Cardiac fibroblast (primary cell): Measurements from ENCODE around the gene CAMK2G.

Experiments used
- DNase-seq, 2 donors: peaks; one replicate each; pipeline versions ENCODE4 v3.0.0 to v3.0.0-alpha.2; 2010; ENCODE audit warnings: low read depth in 2 of 2
- H3K4me3 ChIP-seq, 2 donors: replicated peaks in 1 of 2; 1 replicate in 1 of 2; 2 replicates in 1 of 2; pipeline ENCODE4 v1.5.1; 2011; ENCODE audit warnings: low read depth in 2 of 2, low read length in 2 of 2, mild to moderate bottlenecking in 2 of 2, moderate library complexity in 1 of 2
- TF ChIP-seq, protein P1 (sequence below): IDR thresholded peaks from one replicate; pipeline ENCODE4 v1.5.1; 2011; ENCODE audit warnings: low read depth, mild to moderate bottlenecking, low read length, inconsistent platforms

Gene CAMK2G

GRCh38 chr10:73828161-73828560 lies 46.2 kb downstream of the CAMK2G start:
- TF ChIP-seq, protein P1, sequence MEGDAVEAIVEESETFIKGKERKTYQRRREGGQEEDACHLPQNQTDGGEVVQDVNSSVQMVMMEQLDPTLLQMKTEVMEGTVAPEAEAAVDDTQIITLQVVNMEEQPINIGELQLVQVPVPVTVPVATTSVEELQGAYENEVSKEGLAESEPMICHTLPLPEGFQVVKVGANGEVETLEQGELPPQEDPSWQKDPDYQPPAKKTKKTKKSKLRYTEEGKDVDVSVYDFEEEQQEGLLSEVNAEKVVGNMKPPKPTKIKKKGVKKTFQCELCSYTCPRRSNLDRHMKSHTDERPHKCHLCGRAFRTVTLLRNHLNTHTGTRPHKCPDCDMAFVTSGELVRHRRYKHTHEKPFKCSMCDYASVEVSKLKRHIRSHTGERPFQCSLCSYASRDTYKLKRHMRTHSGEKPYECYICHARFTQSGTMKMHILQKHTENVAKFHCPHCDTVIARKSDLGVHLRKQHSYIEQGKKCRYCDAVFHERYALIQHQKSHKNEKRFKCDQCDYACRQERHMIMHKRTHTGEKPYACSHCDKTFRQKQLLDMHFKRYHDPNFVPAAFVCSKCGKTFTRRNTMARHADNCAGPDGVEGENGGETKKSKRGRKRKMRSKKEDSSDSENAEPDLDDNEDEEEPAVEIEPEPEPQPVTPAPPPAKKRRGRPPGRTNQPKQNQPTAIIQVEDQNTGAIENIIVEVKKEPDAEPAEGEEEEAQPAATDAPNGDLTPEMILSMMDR = no peak
- no peak for DNase-seq
- no peak overlapping the region for H3K4me3 ChIP-seq

DNA sequence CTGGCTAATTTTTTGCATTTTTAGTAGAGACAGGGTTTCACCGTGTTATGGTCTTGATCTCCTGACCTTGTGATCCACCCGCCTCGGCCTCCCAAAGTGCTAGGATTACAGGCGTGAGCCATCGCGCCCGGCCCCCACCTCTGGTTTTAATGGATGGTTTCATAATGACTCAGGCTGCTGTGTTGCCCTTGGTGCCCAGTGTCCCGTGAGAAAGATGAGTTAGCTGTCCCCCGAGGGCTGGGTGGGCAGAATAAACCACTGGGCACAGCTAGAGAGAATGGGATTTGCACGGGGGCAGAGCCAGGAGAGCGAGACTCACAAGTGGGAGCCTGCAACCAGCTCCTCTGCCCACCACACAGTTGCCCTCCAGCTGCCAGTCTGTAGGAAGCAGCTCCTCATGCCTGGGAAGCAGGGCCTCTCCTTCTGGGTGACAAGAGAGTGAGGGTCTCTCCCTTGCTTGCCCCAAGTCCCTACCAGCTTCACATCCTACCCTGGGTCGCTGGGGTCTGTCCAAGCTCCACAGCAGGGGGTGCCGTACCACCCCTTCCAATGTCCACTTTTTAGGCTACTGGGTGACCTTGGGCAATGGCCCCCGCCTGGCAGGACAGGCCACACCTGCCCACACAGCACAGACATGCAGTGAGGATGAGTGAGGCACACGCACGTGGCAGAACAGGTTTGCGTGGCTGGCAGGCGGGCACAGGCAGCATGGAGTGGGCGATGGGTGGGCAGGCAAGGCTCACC lies 46.8 kb downstream of the CAMK2G start:
- TF ChIP-seq, protein P1 = no peak
- no peak overlapping the region for H3K4me3 ChIP-seq
- DNase-seq = peak in 1 of 2 donors; percentile 58

DNA sequence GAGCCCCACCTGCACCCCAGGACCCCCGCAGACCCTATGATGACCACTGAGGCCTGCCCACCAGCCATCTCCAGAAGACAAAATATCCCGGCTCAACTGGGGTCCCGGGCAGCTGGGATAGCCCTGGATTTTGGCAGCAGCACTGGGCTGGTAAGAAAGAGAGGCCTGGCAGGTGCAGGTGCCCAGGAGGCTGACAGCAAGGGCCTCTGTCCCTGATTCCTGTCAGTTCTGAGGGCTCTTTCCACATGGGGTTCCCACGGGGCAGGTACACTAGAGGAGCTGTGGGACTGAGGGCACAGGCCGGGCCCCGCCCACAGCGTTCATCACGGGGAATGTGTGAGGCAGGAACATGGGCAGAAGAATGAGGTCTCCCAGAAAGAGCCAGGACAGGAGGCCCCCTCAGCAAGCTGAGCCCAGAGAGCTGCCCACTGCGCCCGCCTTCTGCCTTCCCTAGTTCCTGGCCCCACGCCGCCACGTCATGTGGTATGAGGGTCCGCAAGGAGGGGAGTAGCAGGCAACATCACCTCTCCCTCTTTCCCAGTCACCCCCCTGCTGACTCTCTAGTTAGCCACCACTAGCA lies 50.1 kb downstream of the CAMK2G start:
- no peak for DNase-seq
- no peak overlapping the region for H3K4me3 ChIP-seq
- TF ChIP-seq, protein P1 = no peak

GRCh38 chr10:73823391-73823790 lies 51.0 kb downstream of the CAMK2G start:
- TF ChIP-seq, protein P1 = no peak
- DNase-seq = no peak
- H3K4me3 ChIP-seq = no peak overlapping the region

DNA sequence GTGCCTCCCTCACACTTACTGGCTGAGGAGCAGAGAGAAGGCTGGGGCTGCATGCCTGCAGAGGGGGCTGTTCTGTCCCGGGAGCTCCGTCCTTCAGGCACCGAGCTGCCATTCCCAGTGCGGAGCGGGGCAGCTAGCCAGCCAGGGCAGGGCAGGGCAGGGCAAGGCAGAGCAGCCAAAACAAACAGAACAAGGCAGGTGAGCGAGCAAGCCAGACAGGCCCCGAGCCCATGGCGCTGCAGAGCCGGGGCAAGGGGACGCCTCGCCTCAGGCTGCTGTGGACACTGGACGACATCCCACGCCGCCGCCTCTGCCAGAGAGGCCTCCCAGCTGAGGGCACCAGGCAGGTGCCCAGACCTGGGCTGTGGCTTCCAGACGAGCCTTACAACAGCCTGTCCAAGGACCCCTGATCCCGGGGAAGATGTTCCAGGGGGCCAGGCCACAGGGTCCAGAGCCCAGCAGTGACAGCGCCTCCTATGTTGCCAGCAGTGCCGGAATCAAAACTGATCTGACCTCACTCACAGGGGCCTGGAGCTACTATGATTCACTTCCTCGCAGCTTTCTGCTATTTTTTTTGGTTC lies 54.8 kb downstream of the CAMK2G start:
- DNase-seq = peak; percentile 27 to 52
- no peak overlapping the region for H3K4me3 ChIP-seq

GRCh38 chr10:73819081-73819480 lies 55.3 kb downstream of the CAMK2G start:
- H3K4me3 ChIP-seq = no peak overlapping the region
- no peak for DNase-seq
- TF ChIP-seq, protein P1 = no peak

More for the DNA sequence above, 54.8 kb downstream of the CAMK2G start:
- TF ChIP-seq, protein P1 = peak; percentile 10
